Measurements from ENCODE around the gene ORM2. TPM values are rescaled to one million over a fixed set of nuclear protein-coding genes. Genes with fewer than 3 reads are reported as not detected.
"Not testable (repeated sequence)": the region's sequence is repeated elsewhere in the genome, so short reads cannot be mapped to it uniquely, and the experiment has no call there.

The ORM2 gene
- total RNA-seq, 2 donors from 2014 or later = 1.6 TPM; not detected in 1

- ATAC-seq (no peak), DNase-seq (no peak)
- intact Hi-C loops (cut with DNase I) = no loop called here
These were observed 5.2 kb upstream of the ORM2 start for GRCh38 chr9:114324492-114324891.

GRCh38 chr9:114324965-114325364 is 4.7 kb upstream of the ORM2 start:
- ATAC-seq; intact Hi-C loops (cut with DNase I); DNase-seq: not testable (repeated sequence)

GRCh38 chr9:114325684-114326254 is 3.9 kb upstream of the ORM2 start:
- ATAC-seq; intact Hi-C loops (cut with DNase I): not testable (repeated sequence)

GRCh38 chr9:114327749-114328148 is 1.9 kb upstream of the ORM2 start:
- intact Hi-C loops (cut with DNase I) = no loop called here
- DNase-seq = no peak
- no peak for ATAC-seq

More at GRCh38 chr9:114325684-114326254, 3.9 kb upstream of the ORM2 start:
- DNase-seq = not testable (repeated sequence)

- ATAC-seq; DNase-seq; intact Hi-C loops (cut with DNase I): not testable (repeated sequence)
These were observed 1.3 kb upstream of the ORM2 start for GRCh38 chr9:114328357-114328820.

GRCh38 chr9:114328937-114329624 is 588 bp upstream of the ORM2 start:
- intact Hi-C loops (cut with DNase I); ATAC-seq: not testable (repeated sequence)
- peak; percentile 27 for DNase-seq

- DNase-seq (peak; percentile 26), ATAC-seq (no peak)
- intact Hi-C loops (cut with DNase I) = no loop called here
These were observed 967 bp downstream of the ORM2 start for GRCh38 chr9:114330636-114331035.

GRCh38 chr9:114331229-114332195 is 1.8 kb downstream of the ORM2 start:
- ATAC-seq; intact Hi-C loops (cut with DNase I): not testable (repeated sequence)
- peak; percentile 12 for DNase-seq

- intact Hi-C loops (cut with DNase I); DNase-seq; ATAC-seq: not testable (repeated sequence)
These were observed 2.9 kb downstream of the ORM2 start for GRCh38 chr9:114332474-114333040.

GRCh38 chr9:114333718-114334117 is 4.0 kb downstream of the ORM2 start:
- ATAC-seq; intact Hi-C loops (cut with DNase I); DNase-seq: not testable (repeated sequence)

GRCh38 chr9:114334490-114334889 is 4.8 kb downstream of the ORM2 start:
- intact Hi-C loops (cut with DNase I) = no loop called here
- ATAC-seq = no peak
- DNase-seq = no peak

- no peak for ATAC-seq
- intact Hi-C loops (cut with DNase I) = no loop called here
- no peak for DNase-seq
These were observed 6.1 kb downstream of the ORM2 start for GRCh38 chr9:114335745-114336144.

GRCh38 chr9:114336157-114336556 is 6.5 kb downstream of the ORM2 start:
- intact Hi-C loops (cut with DNase I) = no loop called here
- DNase-seq = no peak
- ATAC-seq = no peak

GRCh38 chr9:114336699-114337395 is 7.2 kb downstream of the ORM2 start:
- intact Hi-C loops (cut with DNase I) = no loop called here
- no peak for DNase-seq
- ATAC-seq = no peak

- ATAC-seq (no peak), DNase-seq (no peak)
- intact Hi-C loops (cut with DNase I) = no loop called here
These were observed 8.5 kb downstream of the ORM2 start for GRCh38 chr9:114338187-114338586.

- intact Hi-C loops (cut with DNase I) = no loop called here
- ATAC-seq = peak; percentile 60 to 69
These were observed 9.7 kb downstream of the ORM2 start for GRCh38 chr9:114339130-114339908.

GRCh38 chr9:114341152-114341830 is 11.6 kb downstream of the ORM2 start:
- ATAC-seq = no peak
- DNase-seq = no peak
- intact Hi-C loops (cut with DNase I) = no loop called here

More at GRCh38 chr9:114339130-114339908, 9.7 kb downstream of the ORM2 start:
- no peak for DNase-seq

All from left cardiac atrium (tissue), 4 donors.